H9 (cell line): Measurements from ENCODE around the gene ZNF839. TPM values are rescaled to one million over a fixed set of nuclear protein-coding genes. Genes with fewer than 3 reads are reported as not detected.

Source experiments
- DNase-seq: peaks from one replicate; pipeline ENCODE4 v3.0.0-alpha.2; 2017
- H2AFZ ChIP-seq: one replicate; pipeline ENCODE4 v1.6.1; 2013; ENCODE audit warnings: mild to moderate bottlenecking, low read length, control low read depth, moderate library complexity
- H2AK5ac ChIP-seq: 2 replicates; pipeline ENCODE4 v1.6.1; 2013; ENCODE audit warnings: low read length, control low read depth, mixed read lengths; ENCODE audit not compliant: insufficient read length
- H2BK120ac ChIP-seq: one replicate; pipeline ENCODE4 v1.6.1; 2013; ENCODE audit warnings: low read depth, mild to moderate bottlenecking, low read length, control low read depth, inconsistent platforms; ENCODE audit not compliant: poor library complexity, severe bottlenecking
- H2BK12ac ChIP-seq: 2 replicates; pipeline ENCODE4 v1.6.1; 2013; ENCODE audit warnings: low read length, control low read depth, mixed read lengths, low read depth; ENCODE audit not compliant: insufficient read length
- H2BK15ac ChIP-seq: 2 replicates; pipeline ENCODE4 v1.6.1; 2013; ENCODE audit warnings: low read depth, low read length, control low read depth
- H2BK20ac ChIP-seq: one replicate; pipeline ENCODE4 v1.6.1; 2013; ENCODE audit warnings: low read depth, mild to moderate bottlenecking, low read length, control low read depth, inconsistent platforms; ENCODE audit not compliant: poor library complexity, severe bottlenecking
- H2BK5ac ChIP-seq: 2 replicates; pipeline ENCODE4 v1.6.1; 2013; ENCODE audit warnings: low read length, control low read depth, mixed read lengths; ENCODE audit not compliant: insufficient read length
- H3K14ac ChIP-seq: 2 replicates; pipeline ENCODE4 v1.6.1; 2013; ENCODE audit warnings: low read length, control low read depth; ENCODE audit not compliant: insufficient read depth
- H3K18ac ChIP-seq: 2 replicates; pipeline ENCODE4 v1.6.1; 2013; ENCODE audit warnings: low read depth, mild to moderate bottlenecking, mixed read lengths, low read length, control low read depth; ENCODE audit not compliant: insufficient read length
- H3K23ac ChIP-seq: 2 replicates; pipeline ENCODE4 v1.6.1; 2013; ENCODE audit warnings: low read length, control low read depth, mixed read lengths, low read depth; ENCODE audit not compliant: insufficient read length
- H3K23me2 ChIP-seq: 2 replicates; pipeline ENCODE4 v1.6.1; 2013; ENCODE audit warnings: low read depth, mild to moderate bottlenecking, mixed read lengths, low read length, control low read depth; ENCODE audit not compliant: insufficient read length, poor library complexity, severe bottlenecking
- H3K27ac ChIP-seq: 2 replicates; pipeline ENCODE4 v1.5.1; 2013; ENCODE audit warnings: low read length, control low read depth, mixed read lengths, low read depth; ENCODE audit not compliant: insufficient read length
- H3K27me3 ChIP-seq: 2 replicates; pipeline ENCODE4 v1.6.1; 2013; ENCODE audit warnings: low read length, control low read depth, inconsistent platforms; ENCODE audit not compliant: insufficient read depth
- H3K4ac ChIP-seq: 2 replicates; pipeline ENCODE4 v1.6.1; 2013; ENCODE audit warnings: low read depth, mild to moderate bottlenecking, control low read depth, inconsistent platforms, low read length, moderate library complexity
- H3K4me1 ChIP-seq: 2 replicates; pipeline ENCODE4 v1.6.1; 2013; ENCODE audit warnings: low read length, control low read depth, inconsistent platforms; ENCODE audit not compliant: insufficient read depth
- H3K4me2 ChIP-seq: 2 replicates; pipeline ENCODE4 v1.6.1; 2013; ENCODE audit warnings: low read length, control low read depth, mixed read lengths; ENCODE audit not compliant: insufficient read length, insufficient read depth
- H3K56ac ChIP-seq: 2 replicates; pipeline ENCODE4 v1.6.1; 2013; ENCODE audit warnings: low read depth, mild to moderate bottlenecking, mixed read lengths, low read length, control low read depth; ENCODE audit not compliant: insufficient read length
- H3K79me1 ChIP-seq: 2 replicates; pipeline ENCODE4 v1.6.1; 2013; ENCODE audit warnings: low read depth, mild to moderate bottlenecking, moderate library complexity, low read length, control low read depth, inconsistent platforms; ENCODE audit not compliant: insufficient read depth, poor library complexity, severe bottlenecking
- H3K79me2 ChIP-seq: 2 replicates; pipeline ENCODE4 v1.6.1; 2013; ENCODE audit warnings: low read length, control low read depth, inconsistent platforms; ENCODE audit not compliant: insufficient read depth
- H3K9ac ChIP-seq: 2 replicates; pipeline ENCODE4 v1.6.1; 2013; ENCODE audit warnings: low read length, control low read depth, mixed read lengths; ENCODE audit not compliant: insufficient read length; ENCODE audit errors: extremely low read depth
- H3K9me3 ChIP-seq: one replicate; pipeline ENCODE4 v1.6.1; 2013; ENCODE audit warnings: low read depth, low read length, inconsistent platforms; ENCODE audit not compliant: control insufficient read depth
- H3T11ph ChIP-seq: one replicate; pipeline ENCODE4 v1.6.1; 2013; ENCODE audit warnings: mild to moderate bottlenecking, low read length, control low read depth, inconsistent platforms
- H4K20me1 ChIP-seq: one replicate; pipeline ENCODE4 v1.6.1; 2013; ENCODE audit not compliant: control insufficient read depth, insufficient read length, insufficient read depth
- H4K5ac ChIP-seq: 2 replicates; pipeline ENCODE4 v1.6.1; 2013; ENCODE audit warnings: low read depth, mild to moderate bottlenecking, mixed read lengths, low read length, control low read depth; ENCODE audit not compliant: insufficient read length
- H4K8ac ChIP-seq: replicated peaks from 2 replicates; pipeline ENCODE4 v1.6.1; 2013; ENCODE audit warnings: low read length, control low read depth, mixed read lengths, low read depth; ENCODE audit not compliant: insufficient read length
- H4K91ac ChIP-seq: 2 replicates; pipeline ENCODE4 v1.6.1; 2013; ENCODE audit warnings: low read depth, mild to moderate bottlenecking, moderate library complexity, mixed read lengths, low read length, control low read depth; ENCODE audit not compliant: insufficient read length
- H3K27ac Mint-ChIP-seq, 3 experiments: 2 replicates in 2 of 3; 3 replicates in 1 of 3; pipeline ENCODE4 v1.8.0; 2020 to 2021; ENCODE audit warnings: mixed read lengths in 3 of 3, mild to moderate bottlenecking in 1 of 3, moderate library complexity in 1 of 3
- H3K27me3 Mint-ChIP-seq: 2 replicates; pipeline ENCODE4 v1.8.0; 2021; ENCODE audit warnings: low read depth, mild to moderate bottlenecking, moderate library complexity, mixed read lengths
- H3K36me3 Mint-ChIP-seq, 3 experiments: 2 replicates in 2 of 3; 3 replicates in 1 of 3; pipeline ENCODE4 v1.8.0; 2020 to 2021; ENCODE audit warnings: low read depth in 3 of 3, mixed read lengths in 3 of 3; ENCODE audit not compliant: insufficient read depth in 1 of 3
- H3K4me1 Mint-ChIP-seq, 2 experiments: 2 replicates each; pipeline ENCODE4 v1.8.0; 2020; ENCODE audit warnings: mixed read lengths in 2 of 2
- H3K4me3 Mint-ChIP-seq, 2 experiments: 2 replicates in 1 of 2; 3 replicates in 1 of 2; pipeline ENCODE4 v1.8.0; 2020 to 2021; ENCODE audit warnings: mild to moderate bottlenecking in 2 of 2, mixed read lengths in 2 of 2, moderate library complexity in 1 of 2
- H3K9me3 Mint-ChIP-seq, 2 experiments: 2 replicates in 1 of 2; 3 replicates in 1 of 2; pipeline ENCODE4 v1.8.0; 2020; ENCODE audit warnings: mild to moderate bottlenecking in 2 of 2, mixed read lengths in 2 of 2, moderate library complexity in 1 of 2
- WGBS: extraction: QIAGEN DNeasy Blood & Tissue Kit; methylation state at CpG from one replicate; pipeline ENCODE4 v1.1.7; 2013; ENCODE audit warnings: missing lambda C conversion rate, low lambda C conversion rate, mixed read lengths; ENCODE audit not compliant: insufficient read length; ENCODE audit errors: extremely low coverage; 5-methylcytosine and 5-hydroxymethylcytosine counted together
- total RNA-seq: library from RNA; stranded (reverse); gene quantifications from 2 replicates; pipeline ENCODE4 v1.2.1, GENCODE V29; 2021
- TF ChIP-seq, protein P1 (sequence below): fragments of 200-600 bp; sonication (generic); conservative IDR thresholded peaks from 3 replicates; pipeline ENCODE4 v1.8.0; 2021; ENCODE audit warnings: antibody characterized with exemption, mild to moderate bottlenecking

Gene ZNF839
- total RNA-seq, 1 experiment from 2014 or later, result 9.4 TPM

DNA sequence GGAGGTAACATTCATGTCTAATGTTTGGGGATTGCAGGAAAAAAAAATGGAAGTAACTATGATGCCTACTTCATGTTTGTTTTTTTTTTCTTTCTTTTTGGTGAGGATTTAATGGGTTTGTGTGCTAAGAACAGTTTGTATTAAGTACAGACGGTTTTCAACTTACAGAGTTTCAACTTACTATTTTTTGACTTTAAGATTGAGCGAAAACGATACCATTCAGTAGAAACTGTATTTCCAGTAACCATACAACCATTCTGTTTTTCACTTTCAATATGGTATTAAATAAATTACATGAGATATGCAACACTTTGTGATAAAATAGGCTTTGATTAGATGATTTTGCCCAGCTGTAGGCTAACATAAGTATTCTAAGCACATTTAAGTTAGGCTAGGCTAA lies 53.6 kb downstream of the ZNF839 start:
- TF ChIP-seq, protein P1, sequence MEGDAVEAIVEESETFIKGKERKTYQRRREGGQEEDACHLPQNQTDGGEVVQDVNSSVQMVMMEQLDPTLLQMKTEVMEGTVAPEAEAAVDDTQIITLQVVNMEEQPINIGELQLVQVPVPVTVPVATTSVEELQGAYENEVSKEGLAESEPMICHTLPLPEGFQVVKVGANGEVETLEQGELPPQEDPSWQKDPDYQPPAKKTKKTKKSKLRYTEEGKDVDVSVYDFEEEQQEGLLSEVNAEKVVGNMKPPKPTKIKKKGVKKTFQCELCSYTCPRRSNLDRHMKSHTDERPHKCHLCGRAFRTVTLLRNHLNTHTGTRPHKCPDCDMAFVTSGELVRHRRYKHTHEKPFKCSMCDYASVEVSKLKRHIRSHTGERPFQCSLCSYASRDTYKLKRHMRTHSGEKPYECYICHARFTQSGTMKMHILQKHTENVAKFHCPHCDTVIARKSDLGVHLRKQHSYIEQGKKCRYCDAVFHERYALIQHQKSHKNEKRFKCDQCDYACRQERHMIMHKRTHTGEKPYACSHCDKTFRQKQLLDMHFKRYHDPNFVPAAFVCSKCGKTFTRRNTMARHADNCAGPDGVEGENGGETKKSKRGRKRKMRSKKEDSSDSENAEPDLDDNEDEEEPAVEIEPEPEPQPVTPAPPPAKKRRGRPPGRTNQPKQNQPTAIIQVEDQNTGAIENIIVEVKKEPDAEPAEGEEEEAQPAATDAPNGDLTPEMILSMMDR, result no peak
- WGBS, result no CpG with 5 or more reads among the region's 3 CpGs

More for the DNA sequence above, 53.6 kb downstream of the ZNF839 start:
- H4K8ac ChIP-seq, result no peak overlapping the region
- H3K4me2 ChIP-seq, result no peak overlapping the region
- H2BK120ac ChIP-seq, result no peak overlapping the region
- no peak overlapping the region for H3K4ac ChIP-seq
- no peaks in the 10 kb centered on the region for H3K79me1 ChIP-seq
- no peak overlapping the region for H3K14ac ChIP-seq
- H3K4me1 Mint-ChIP-seq, result peaks cover 0 to 10% of the 10 kb centered on the region in 2 experiments; a peak in 3 of 4 replicates
- H3K4me3 Mint-ChIP-seq, result no peak overlapping the region
- no peaks in the 10 kb centered on the region for H3K27me3 Mint-ChIP-seq
- H3K27ac Mint-ChIP-seq, result no peak overlapping the region
- H2AK5ac ChIP-seq, result no peak overlapping the region
- H3K9me3 ChIP-seq, result no peaks in the 10 kb centered on the region
- H3K18ac ChIP-seq, result no peak overlapping the region
- no peak overlapping the region for H3T11ph ChIP-seq
- H2BK5ac ChIP-seq, result no peak overlapping the region
- no peaks in the 10 kb centered on the region for H3K4me1 ChIP-seq
- H3K9me3 Mint-ChIP-seq, result no peaks in the 10 kb centered on the region
- no peak overlapping the region for H4K91ac ChIP-seq
- no peak overlapping the region for H2AFZ ChIP-seq
- H3K36me3 Mint-ChIP-seq, result peaks cover 0 to 11% (median 0%) of the 10 kb centered on the region in 3 experiments; a peak in 2 of 7 replicates
- H3K23me2 ChIP-seq, result no peaks in the 10 kb centered on the region
- no peak overlapping the region for H3K23ac ChIP-seq
- H3K79me2 ChIP-seq, result 0 out of 2 replicates have a peak, but pooled peaks cover 4% of the 10 kb centered on the region
- H4K5ac ChIP-seq, result no peak overlapping the region
- H4K20me1 ChIP-seq, result no peaks in the 10 kb centered on the region
- H3K27me3 ChIP-seq, result no peaks in the 10 kb centered on the region
- no peak overlapping the region for H3K27ac ChIP-seq
- no peak overlapping the region for H3K9ac ChIP-seq
- no peak for DNase-seq
- H2BK15ac ChIP-seq, result no peak overlapping the region
- no peak overlapping the region for H3K56ac ChIP-seq
- H2BK20ac ChIP-seq, result no peak overlapping the region
- H2BK12ac ChIP-seq, result no peak overlapping the region
